ENCODE data around the gene STON1.
A peak's percentile ranks its signal among the peaks of the same experiment; 100 is the strongest.
"Not testable (repeated sequence)": the region's sequence is repeated elsewhere in the genome, so short reads cannot be mapped to it uniquely, and the experiment has no call there.

STON1 gene

GRCh38 chr2:48607307-48608014 is 77.5 kb downstream of the STON1 start:
- H3K4me3 Mint-ChIP-seq: no peak overlapping the region
- ATAC-seq: no peak
- peaks cover 25% of the 10 kb centered on the region for H3K27me3 Mint-ChIP-seq
- H3K4me1 Mint-ChIP-seq: no peaks in the 10 kb centered on the region
- no peaks in the 10 kb centered on the region for H3K9me3 Mint-ChIP-seq
- H3K36me3 Mint-ChIP-seq: no peaks in the 10 kb centered on the region
- H3K27ac Mint-ChIP-seq: no peak overlapping the region

GRCh38 chr2:48613211-48613610 is 83.3 kb downstream of the STON1 start:
- Mint-ChIP-seq H3K4me3 (no peak overlapping the region), H3K4me1 (no peaks in the 10 kb centered on the region), H3K27ac (no peak overlapping the region), H3K36me3 (no peaks in the 10 kb centered on the region), H3K27me3 (peaks cover 33% of the 10 kb centered on the region), H3K9me3 (no peaks in the 10 kb centered on the region)
- ATAC-seq: no peak

- not testable (repeated sequence) for H3K27ac Mint-ChIP-seq, ATAC-seq, H3K4me1 Mint-ChIP-seq, H3K36me3 Mint-ChIP-seq, H3K9me3 Mint-ChIP-seq, H3K4me3 Mint-ChIP-seq
- peaks cover 30% of the 10 kb centered on the region for H3K27me3 Mint-ChIP-seq
Measured at GRCh38 chr2:48614581-48614980, 84.6 kb downstream of the STON1 start.

GRCh38 chr2:48617618-48618017 is 87.7 kb downstream of the STON1 start, which contains the start of gene GTF2A1L:
Gene GTF2A1L, plus strand, starts transcription at chr2:48617856. Its CDS starts 19 bp downstream, at chr2:48617875.
- H3K9me3 Mint-ChIP-seq: no peaks in the 10 kb centered on the region
- no peaks in the 10 kb centered on the region for H3K36me3 Mint-ChIP-seq
- no peaks in the 10 kb centered on the region for H3K4me1 Mint-ChIP-seq
- peak; percentile 53 for ATAC-seq
- H3K27me3 Mint-ChIP-seq: peaks cover 19% of the 10 kb centered on the region
- no peak within 1 kb of the TSS for H3K27ac Mint-ChIP-seq
- no peak within 1 kb of the TSS for H3K4me3 Mint-ChIP-seq

- Mint-ChIP-seq H3K36me3 (no peaks in the 10 kb centered on the region), H3K9me3 (no peaks in the 10 kb centered on the region), H3K4me1 (no peaks in the 10 kb centered on the region), H3K27ac (no peak overlapping the region), H3K27me3 (peaks cover 19% of the 10 kb centered on the region), H3K4me3 (no peak overlapping the region)
- ATAC-seq: no peak
Measured at GRCh38 chr2:48619526-48619925, 89.6 kb downstream of the STON1 start.

GRCh38 chr2:48620604-48621003 is 90.7 kb downstream of the STON1 start:
- H3K36me3 Mint-ChIP-seq: no peaks in the 10 kb centered on the region
- H3K9me3 Mint-ChIP-seq: no peaks in the 10 kb centered on the region
- no peaks in the 10 kb centered on the region for H3K4me1 Mint-ChIP-seq
- H3K4me3 Mint-ChIP-seq: no peak overlapping the region
- no peak overlapping the region for H3K27ac Mint-ChIP-seq
- no peak for ATAC-seq
- H3K27me3 Mint-ChIP-seq: peaks cover 19% of the 10 kb centered on the region

- not testable (repeated sequence) for H3K36me3 Mint-ChIP-seq, H3K9me3 Mint-ChIP-seq, H3K4me3 Mint-ChIP-seq, H3K27ac Mint-ChIP-seq, ATAC-seq, H3K4me1 Mint-ChIP-seq
- peaks cover 15% of the 10 kb centered on the region for H3K27me3 Mint-ChIP-seq
Measured at GRCh38 chr2:48622691-48623090, 92.7 kb downstream of the STON1 start.

GRCh38 chr2:48624696-48625095 is 94.7 kb downstream of the STON1 start:
- no peaks in the 10 kb centered on the region for H3K36me3 Mint-ChIP-seq
- no peak overlapping the region for H3K27ac Mint-ChIP-seq
- ATAC-seq: no peak
- H3K9me3 Mint-ChIP-seq: peaks cover 8% of the 10 kb centered on the region
- peaks cover 5% of the 10 kb centered on the region for H3K27me3 Mint-ChIP-seq
- no peaks in the 10 kb centered on the region for H3K4me1 Mint-ChIP-seq
- H3K4me3 Mint-ChIP-seq: no peak overlapping the region

- Mint-ChIP-seq H3K27me3 (peaks cover 6% of the 10 kb centered on the region), H3K4me1 (no peaks in the 10 kb centered on the region), H3K36me3 (no peaks in the 10 kb centered on the region), H3K27ac (no peak overlapping the region), H3K9me3 (peaks cover 8% of the 10 kb centered on the region), H3K4me3 (no peak overlapping the region)
- ATAC-seq: no peak
Measured at GRCh38 chr2:48626047-48626446, 96.1 kb downstream of the STON1 start.

- ATAC-seq: no peak
Measured at GRCh38 chr2:48633143-48633542, 103.2 kb downstream of the STON1 start.

GRCh38 chr2:48635786-48636185 is 105.8 kb downstream of the STON1 start:
- Mint-ChIP-seq H3K36me3 (no peaks in the 10 kb centered on the region), H3K4me1 (no peaks in the 10 kb centered on the region)
- no peak for ATAC-seq

More at GRCh38 chr2:48633143-48633542, 103.2 kb downstream of the STON1 start:
- Mint-ChIP-seq H3K36me3 (no peaks in the 10 kb centered on the region), H3K27me3 (peaks cover 33% of the 10 kb centered on the region), H3K27ac (no peak overlapping the region), H3K4me3 (no peak overlapping the region), H3K4me1 (no peaks in the 10 kb centered on the region), H3K9me3 (peaks cover 7% of the 10 kb centered on the region)

GRCh38 chr2:48638261-48638660 is 108.3 kb downstream of the STON1 start:
- H3K27me3 Mint-ChIP-seq: peaks cover 27% of the 10 kb centered on the region
- H3K4me3 Mint-ChIP-seq: no peak overlapping the region

More at GRCh38 chr2:48635786-48636185, 105.8 kb downstream of the STON1 start:
- peaks cover 7% of the 10 kb centered on the region for H3K9me3 Mint-ChIP-seq
- H3K27me3 Mint-ChIP-seq: peaks cover 40% of the 10 kb centered on the region
- no peak overlapping the region for H3K4me3 Mint-ChIP-seq
- H3K27ac Mint-ChIP-seq: no peak overlapping the region

More at GRCh38 chr2:48638261-48638660, 108.3 kb downstream of the STON1 start:
- no peak for ATAC-seq
- Mint-ChIP-seq H3K9me3 (peaks cover 7% of the 10 kb centered on the region), H3K36me3 (no peaks in the 10 kb centered on the region), H3K4me1 (no peaks in the 10 kb centered on the region), H3K27ac (no peak overlapping the region)

Measured in stimulated activated memory B cell treated with anti-CD40 and anti-IgM and Interleukin-4, amounts not matched to agents 10 μg/mL and 1 μg/mL and 100 μg/mL, for 72 hours (primary cell).